Neural cell (in vitro differentiated cells): ENCODE measurements around the gene STAT3. TPM values are rescaled to one million over a fixed set of nuclear protein-coding genes. Genes with fewer than 3 reads are reported as not detected.

ENCODE experiments used
- H2AFZ ChIP-seq: fragments of 200-600, 300-800 bp; sonication (generic), shearing (Covaris generic); 2 replicates; pipeline ENCODE4 v1.6.0; 2014; ENCODE audit warnings: low read depth, mild to moderate bottlenecking, antibody characterized with exemption, low read length, moderate library complexity
- H3F3A ChIP-seq: fragments of 200-600 bp; shearing (Covaris generic); 2 replicates; pipeline ENCODE4 v1.6.1; 2016; ENCODE audit warnings: mild to moderate bottlenecking, moderate library complexity, mixed read lengths, antibody characterized with exemption, low read length; ENCODE audit not compliant: insufficient read depth, poor library complexity, severe bottlenecking
- H3K27ac ChIP-seq: fragments of 200-600, 300-800 bp; sonication (generic), shearing (Covaris generic); 2 replicates; pipeline ENCODE4 v1.5.1; 2014; ENCODE audit warnings: mild to moderate bottlenecking, low read length, moderate library complexity
- H3K27me3 ChIP-seq: fragments of 300-800, 200-600 bp; sonication (generic), shearing (Covaris generic); 2 replicates; pipeline ENCODE4 v1.6.0; 2014; ENCODE audit warnings: mild to moderate bottlenecking, low read depth, low read length, moderate library complexity; ENCODE audit not compliant: insufficient read depth
- H3K36me3 ChIP-seq: fragments of 300-800, 200-600 bp; sonication (generic), shearing (Covaris generic); 2 replicates; pipeline ENCODE4 v1.5.1; 2014; ENCODE audit warnings: mild to moderate bottlenecking, antibody characterized with exemption, low read length, moderate library complexity; ENCODE audit not compliant: insufficient read depth
- H3K4me2 ChIP-seq: fragments of 300-800, 200-600 bp; sonication (generic), shearing (Covaris generic); 2 replicates; pipeline ENCODE4 v1.6.0; 2014; ENCODE audit warnings: mild to moderate bottlenecking, low read length
- H3K4me3 ChIP-seq: fragments of 300-800, 200-600 bp; sonication (generic), shearing (Covaris generic); 2 replicates; pipeline ENCODE4 v1.5.1; 2014; ENCODE audit warnings: mild to moderate bottlenecking, low read length, moderate library complexity
- H3K79me2 ChIP-seq: fragments of 200-600 bp; shearing (Covaris generic); replicated peaks from 2 replicates; pipeline ENCODE4 v1.6.0; 2014; ENCODE audit warnings: mild to moderate bottlenecking, low read length, moderate library complexity; ENCODE audit not compliant: insufficient read depth
- H3K9ac ChIP-seq: fragments of 300-800, 200-600 bp; sonication (generic), shearing (Covaris generic); 2 replicates; pipeline ENCODE4 v1.6.1; 2016; ENCODE audit warnings: mild to moderate bottlenecking, low read length, mixed read lengths
- H3K9me2 ChIP-seq: fragments of 200-600 bp; shearing (Covaris generic); 2 replicates; pipeline ENCODE4 v1.6.1; 2016; ENCODE audit warnings: mild to moderate bottlenecking, low read length, mixed read lengths; ENCODE audit not compliant: insufficient read depth
- H3K9me3 ChIP-seq: fragments of 200-600, 300-800 bp; sonication (generic), shearing (Covaris generic); 2 replicates; pipeline ENCODE4 v1.6.1; 2016; ENCODE audit warnings: mild to moderate bottlenecking, mixed run types, low read length, moderate library complexity, mixed read lengths
- H4K20me1 ChIP-seq: fragments of 200-600 bp; shearing (Covaris generic); 2 replicates; pipeline ENCODE4 v1.6.1; 2016; ENCODE audit warnings: mild to moderate bottlenecking, mixed run types; ENCODE audit not compliant: insufficient read depth
- EP300 ChIP-seq: fragments of 450-650 bp; conservative IDR thresholded peaks from 2 replicates; pipeline ENCODE4 v1.6.1; 2014; ENCODE audit warnings: antibody characterized with exemption, mild to moderate bottlenecking, moderate library complexity; ENCODE audit not compliant: poor library complexity, severe bottlenecking
- EZH2 ChIP-seq: fragments of 200-600, 300-800 bp; shearing (Covaris generic), sonication (generic); IDR thresholded peaks from 2 replicates; pipeline ENCODE4 v1.6.1; 2014; ENCODE audit warnings: antibody characterized with exemption, low read length, borderline replicate concordance, mild to moderate bottlenecking; ENCODE audit not compliant: insufficient read depth, poor library complexity, severe bottlenecking
- MXI1 ChIP-seq: fragments of 450-650 bp; conservative IDR thresholded peaks from 2 replicates; pipeline ENCODE4 v1.6.1; 2014; ENCODE audit warnings: antibody characterized with exemption, mild to moderate bottlenecking; ENCODE audit not compliant: poor library complexity, severe bottlenecking
- POLR2AphosphoS5 ChIP-seq: IDR thresholded peaks from 2 replicates; pipeline ENCODE4 v1.6.1; 2012
- RAD21 ChIP-seq: fragments of 450-650 bp; conservative IDR thresholded peaks from 2 replicates; pipeline ENCODE4 v1.6.1; 2014; ENCODE audit warnings: antibody characterized with exemption, mild to moderate bottlenecking, moderate library complexity
- REST ChIP-seq: IDR thresholded peaks from 2 replicates; pipeline ENCODE4 v1.6.1; 2012; ENCODE audit warnings: borderline replicate concordance
- SMC3 ChIP-seq: fragments of 450-650 bp; conservative IDR thresholded peaks from 2 replicates; pipeline ENCODE4 v1.6.1; 2014; ENCODE audit warnings: antibody characterized with exemption, mild to moderate bottlenecking, moderate library complexity; ENCODE audit not compliant: poor library complexity
- TAF1 ChIP-seq: IDR thresholded peaks from 2 replicates; pipeline ENCODE4 v1.6.1; 2012; ENCODE audit warnings: low read depth
- polyA plus RNA-seq: library from polyadenylated mRNA; depleted of rRNA; stranded (reverse); fragments of >200 nt; gene quantifications from 2 replicates; pipeline ENCODE4 v1.2.3, GENCODE V29; 2014
- TF ChIP-seq, protein P1 (sequence below): fragments of 450-650 bp; IDR thresholded peaks from 2 replicates; pipeline ENCODE4 v1.5.1; 2014; ENCODE audit warnings: antibody characterized with exemption, mild to moderate bottlenecking, moderate library complexity; ENCODE audit not compliant: poor library complexity, severe bottlenecking

Gene STAT3
- polyA plus RNA-seq, 1 donor from 2014 or later: 24.2 TPM

DNA sequence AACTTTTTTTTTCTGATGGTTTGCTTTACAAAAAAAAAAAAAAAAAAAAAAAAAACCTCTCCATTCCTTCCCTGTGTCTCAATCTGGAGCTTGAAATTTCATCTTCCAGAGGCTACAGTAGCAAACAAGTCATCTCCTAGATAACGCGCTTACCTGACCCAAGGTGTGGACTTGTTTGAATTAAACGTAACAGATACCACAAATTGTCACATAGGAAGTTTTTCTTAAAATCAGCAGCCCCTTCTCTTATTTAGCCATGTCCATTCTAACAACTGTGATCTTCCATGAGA is 114.0 kb downstream of the STAT3 start:
- Histone ChIP-seq H4K20me1 (peaks cover 5% of the 10 kb centered on the region), H3K36me3 (no peaks in the 10 kb centered on the region), H3K27me3 (no peaks in the 10 kb centered on the region), H2AFZ (no peak overlapping the region), H3K9ac (peak overlapping the region; percentile 77), H3K79me2 (peaks cover 58% of the 10 kb centered on the region), H3K4me3 (peak overlapping the region; percentile 67), H3F3A (no peaks in the 10 kb centered on the region), H3K27ac (peak overlapping the region; percentile 90), H3K4me2 (peak overlapping the region; percentile 95), H3K9me2 (no peaks in the 10 kb centered on the region), H3K9me3 (no peaks in the 10 kb centered on the region)
- TF ChIP-seq SMC3 (no peak), REST (no peak), EZH2 (no peak), POLR2AphosphoS5 (no peak), RAD21 (no peak), EP300 (no peak), MXI1 (no peak), TAF1 (no peak)
- TF ChIP-seq, protein P1, sequence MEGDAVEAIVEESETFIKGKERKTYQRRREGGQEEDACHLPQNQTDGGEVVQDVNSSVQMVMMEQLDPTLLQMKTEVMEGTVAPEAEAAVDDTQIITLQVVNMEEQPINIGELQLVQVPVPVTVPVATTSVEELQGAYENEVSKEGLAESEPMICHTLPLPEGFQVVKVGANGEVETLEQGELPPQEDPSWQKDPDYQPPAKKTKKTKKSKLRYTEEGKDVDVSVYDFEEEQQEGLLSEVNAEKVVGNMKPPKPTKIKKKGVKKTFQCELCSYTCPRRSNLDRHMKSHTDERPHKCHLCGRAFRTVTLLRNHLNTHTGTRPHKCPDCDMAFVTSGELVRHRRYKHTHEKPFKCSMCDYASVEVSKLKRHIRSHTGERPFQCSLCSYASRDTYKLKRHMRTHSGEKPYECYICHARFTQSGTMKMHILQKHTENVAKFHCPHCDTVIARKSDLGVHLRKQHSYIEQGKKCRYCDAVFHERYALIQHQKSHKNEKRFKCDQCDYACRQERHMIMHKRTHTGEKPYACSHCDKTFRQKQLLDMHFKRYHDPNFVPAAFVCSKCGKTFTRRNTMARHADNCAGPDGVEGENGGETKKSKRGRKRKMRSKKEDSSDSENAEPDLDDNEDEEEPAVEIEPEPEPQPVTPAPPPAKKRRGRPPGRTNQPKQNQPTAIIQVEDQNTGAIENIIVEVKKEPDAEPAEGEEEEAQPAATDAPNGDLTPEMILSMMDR: no peak

GRCh38 chr17:42273474-42274252 is 114.6 kb downstream of the STAT3 start:
- Histone ChIP-seq H4K20me1 (peaks cover 5% of the 10 kb centered on the region), H3K9me3 (no peaks in the 10 kb centered on the region), H3K27me3 (no peaks in the 10 kb centered on the region), H2AFZ (no peak overlapping the region), H3K9me2 (no peaks in the 10 kb centered on the region), H3F3A (no peaks in the 10 kb centered on the region), H3K4me3 (peak overlapping the region; percentile 67), H3K79me2 (peaks cover 63% of the 10 kb centered on the region), H3K4me2 (peak overlapping the region; percentile 95), H3K27ac (no peak overlapping the region), H3K36me3 (no peaks in the 10 kb centered on the region), H3K9ac (no peak overlapping the region)
- no peak for TF ChIP-seq MXI1
- TF ChIP-seq EP300: no peak
- no peak for TF ChIP-seq SMC3
- no peak for TF ChIP-seq REST
- TF ChIP-seq, protein P1: no peak
- TF ChIP-seq EZH2: no peak
- TF ChIP-seq RAD21: no peak
- no peak for TF ChIP-seq POLR2AphosphoS5
- TF ChIP-seq TAF1: no peak
